Natural killer cell (primary cell): Measurements from ENCODE around the gene SLC6A8. TPM values are rescaled to one million over a fixed set of nuclear protein-coding genes. Genes with fewer than 3 reads are reported as not detected.

Experiments
- ATAC-seq, 3 donors: fragments of 150-1000 bp in 2 of 3; fragments of 200-7000 bp in 1 of 3; cut with Tn5 transposase; 1 replicate in 1 of 3; 2 replicates in 2 of 3; pipeline ENCODE4 v1.10.0; 2021; ENCODE audit warnings: mild to moderate bottlenecking in 2 of 3, moderate library complexity in 2 of 3
- DNase-seq, 2 donors: peaks; one replicate each; pipeline versions ENCODE4 v3.0.0 to v3.0.0-alpha.2; 2013 to 2021; ENCODE audit warnings: mixed read lengths in 1 of 2
- H3K27ac ChIP-seq: one replicate; pipeline ENCODE4 v1.5.1; 2013; ENCODE audit warnings: mild to moderate bottlenecking, low read length
- H3K27me3 ChIP-seq: one replicate; pipeline ENCODE4 v1.6.1; 2013; ENCODE audit warnings: low read length; ENCODE audit not compliant: control insufficient read depth, insufficient read depth
- H3K36me3 ChIP-seq: one replicate; pipeline ENCODE4 v1.6.1; 2013; ENCODE audit warnings: low read length; ENCODE audit not compliant: control insufficient read depth, insufficient read depth
- H3K4me1 ChIP-seq: one replicate; pipeline ENCODE4 v1.6.1; 2013; ENCODE audit warnings: low read length; ENCODE audit not compliant: control insufficient read depth, insufficient read depth
- H3K4me3 ChIP-seq: one replicate; pipeline ENCODE4 v1.5.1; 2013; ENCODE audit warnings: low read length
- H3K9me3 ChIP-seq: one replicate; pipeline ENCODE4 v1.6.1; 2013; ENCODE audit warnings: low read length; ENCODE audit not compliant: control insufficient read depth, insufficient read depth
- H3K27ac Mint-ChIP-seq, 2 donors: one replicate each; pipeline ENCODE4 v1.8.0; 2022; ENCODE audit warnings: mild to moderate bottlenecking in 2 of 2, mixed read lengths in 2 of 2, moderate library complexity in 1 of 2
- H3K27me3 Mint-ChIP-seq, 2 donors: one replicate each; pipeline ENCODE4 v1.8.0; 2022; ENCODE audit warnings: low read depth in 2 of 2, mixed read lengths in 2 of 2
- H3K36me3 Mint-ChIP-seq: one replicate; pipeline ENCODE4 v1.8.0; 2022; ENCODE audit warnings: mixed read lengths
- H3K4me1 Mint-ChIP-seq, 2 donors: one replicate each; pipeline ENCODE4 v1.8.0; 2022; ENCODE audit warnings: mixed read lengths in 2 of 2
- H3K4me3 Mint-ChIP-seq: one replicate; pipeline ENCODE4 v1.8.0; 2022; ENCODE audit warnings: mild to moderate bottlenecking, moderate library complexity, mixed read lengths
- H3K9me3 Mint-ChIP-seq, 2 donors: one replicate each; pipeline ENCODE4 v1.8.0; 2022; ENCODE audit warnings: mixed read lengths in 2 of 2
- whole genome bisulfite sequencing: methylation state at CpG from one replicate; pipeline ENCODE4 v1.1.7; 2013; ENCODE audit warnings: missing lambda C conversion rate; ENCODE audit not compliant: insufficient coverage; 5-methylcytosine and 5-hydroxymethylcytosine counted together
- intact Hi-C: fragments of 100-400 bp; cut with micrococcal nuclease; formaldehyde crosslinking; loops from one replicate; pipeline ENCODE4 v1.14.2; 2022
- total RNA-seq, 4 donors: library from RNA; stranded (reverse); fragments of 120-200 nt in 1 of 4; gene quantifications; one replicate each; pipeline versions ENCODE4 v1.2.3 to v1.2.4, GENCODE V29; 2013 to 2022
- TF ChIP-seq, protein P1 (sequence below): fragments of 200-600 bp; IDR thresholded peaks from one replicate; pipeline ENCODE4 v1.8.0; 2022; ENCODE audit warnings: antibody characterized with exemption

The SLC6A8 gene
- total RNA-seq, 3 donors from 2014 or later (not counting 1 experiment from before 2014, with no cell fraction given) = 0.77 to 2.5 (median 1.4) TPM

DNA sequence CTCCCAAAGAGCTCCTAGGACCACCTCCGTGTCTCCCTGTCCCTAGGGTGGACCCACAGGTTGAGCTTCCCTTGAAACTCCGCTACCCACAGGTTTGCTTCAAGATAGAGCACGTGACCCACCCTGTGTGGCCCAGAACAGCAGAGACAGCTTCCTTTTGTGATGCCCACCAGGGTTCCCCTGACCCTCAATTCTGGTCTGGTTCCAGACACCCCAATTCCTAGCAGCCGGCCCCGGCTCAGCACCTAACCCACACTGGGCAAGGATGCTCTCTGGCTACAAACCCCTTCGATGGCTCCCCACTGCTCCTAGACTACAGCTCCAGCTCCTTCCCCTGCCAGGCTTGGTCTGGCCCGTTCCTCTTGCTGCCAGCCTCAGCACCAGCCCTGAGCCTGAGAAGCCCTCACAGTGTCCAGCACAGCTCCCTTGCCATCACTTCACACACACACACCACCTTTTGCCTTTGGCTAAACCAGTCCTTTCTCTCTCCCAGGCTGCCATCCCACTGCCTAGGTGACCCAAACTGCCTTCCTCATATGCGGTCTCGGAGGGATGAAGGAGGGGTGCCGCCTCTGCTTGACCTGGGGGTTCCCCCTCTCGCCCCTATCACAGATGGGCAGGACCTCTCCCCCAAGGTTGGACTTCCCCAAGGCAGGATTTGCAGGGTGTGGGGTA lies 20.3 kb upstream of the SLC6A8 start:
- intact Hi-C loops = loop anchor here (5.0 kb wide), 2 partner anchors 130 to 725 kb away; no protein-coding TSS in a partner anchor
- H3K4me3 ChIP-seq = no peak overlapping the region

GRCh38 chrX:153667956-153668396 lies 19.8 kb upstream of the SLC6A8 start:
- ATAC-seq (peak; percentile 81 to 96 (median 86)), DNase-seq (peak; percentile 65 to 84)
- H3K4me3 ChIP-seq = no peak overlapping the region
- H3K27me3 ChIP-seq = no peaks in the 10 kb centered on the region
- no peaks in the 10 kb centered on the region for H3K36me3 ChIP-seq
- TF ChIP-seq, protein P1, sequence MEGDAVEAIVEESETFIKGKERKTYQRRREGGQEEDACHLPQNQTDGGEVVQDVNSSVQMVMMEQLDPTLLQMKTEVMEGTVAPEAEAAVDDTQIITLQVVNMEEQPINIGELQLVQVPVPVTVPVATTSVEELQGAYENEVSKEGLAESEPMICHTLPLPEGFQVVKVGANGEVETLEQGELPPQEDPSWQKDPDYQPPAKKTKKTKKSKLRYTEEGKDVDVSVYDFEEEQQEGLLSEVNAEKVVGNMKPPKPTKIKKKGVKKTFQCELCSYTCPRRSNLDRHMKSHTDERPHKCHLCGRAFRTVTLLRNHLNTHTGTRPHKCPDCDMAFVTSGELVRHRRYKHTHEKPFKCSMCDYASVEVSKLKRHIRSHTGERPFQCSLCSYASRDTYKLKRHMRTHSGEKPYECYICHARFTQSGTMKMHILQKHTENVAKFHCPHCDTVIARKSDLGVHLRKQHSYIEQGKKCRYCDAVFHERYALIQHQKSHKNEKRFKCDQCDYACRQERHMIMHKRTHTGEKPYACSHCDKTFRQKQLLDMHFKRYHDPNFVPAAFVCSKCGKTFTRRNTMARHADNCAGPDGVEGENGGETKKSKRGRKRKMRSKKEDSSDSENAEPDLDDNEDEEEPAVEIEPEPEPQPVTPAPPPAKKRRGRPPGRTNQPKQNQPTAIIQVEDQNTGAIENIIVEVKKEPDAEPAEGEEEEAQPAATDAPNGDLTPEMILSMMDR = peak; percentile 50
- peak overlapping the region in 1 of 2 donors; percentile 29 for H3K27ac Mint-ChIP-seq
- WGBS = 23% methylated on average over 14 of the region's 14 CpGs
- no peaks in the 10 kb centered on the region for H3K9me3 ChIP-seq
- H3K27me3 Mint-ChIP-seq = peaks cover 11 to 15% of the 10 kb centered on the region in 2 donors
- H3K27ac ChIP-seq = no peak overlapping the region
- no peaks in the 10 kb centered on the region for H3K36me3 Mint-ChIP-seq
- peaks cover 7 to 12% of the 10 kb centered on the region in 2 donors for H3K4me1 Mint-ChIP-seq
- H3K9me3 Mint-ChIP-seq = no peaks in the 10 kb centered on the region
- intact Hi-C loops = loop anchor here (2.0 to 5.0 kb wide), 4 partner anchors 113 to 726 kb away; no protein-coding TSS in a partner anchor
- H3K4me3 Mint-ChIP-seq = peak overlapping the region; percentile 49
- peaks cover 7% of the 10 kb centered on the region for H3K4me1 ChIP-seq

More for the DNA sequence above, 20.3 kb upstream of the SLC6A8 start:
- H3K27ac ChIP-seq = no peak overlapping the region
- peaks cover 14 to 17% of the 10 kb centered on the region in 2 donors for H3K27me3 Mint-ChIP-seq
- peak in 1 of 3 donors; percentile 32 for ATAC-seq
- H3K36me3 Mint-ChIP-seq = no peaks in the 10 kb centered on the region
- peaks cover 8% of the 10 kb centered on the region for H3K4me1 ChIP-seq
- peak overlapping the region; percentile 49 for H3K4me3 Mint-ChIP-seq
- H3K9me3 Mint-ChIP-seq = no peaks in the 10 kb centered on the region
- H3K36me3 ChIP-seq = no peaks in the 10 kb centered on the region
- no peak for DNase-seq
- peak overlapping the region in 1 of 2 donors; percentile 29 for H3K27ac Mint-ChIP-seq
- H3K27me3 ChIP-seq = no peaks in the 10 kb centered on the region
- 80% methylated on average over 10 of the region's 11 CpGs for whole genome bisulfite sequencing
- H3K4me1 Mint-ChIP-seq = peaks cover 7 to 9% of the 10 kb centered on the region in 2 donors
- H3K9me3 ChIP-seq = no peaks in the 10 kb centered on the region
- TF ChIP-seq, protein P1 = no peak

DNA sequence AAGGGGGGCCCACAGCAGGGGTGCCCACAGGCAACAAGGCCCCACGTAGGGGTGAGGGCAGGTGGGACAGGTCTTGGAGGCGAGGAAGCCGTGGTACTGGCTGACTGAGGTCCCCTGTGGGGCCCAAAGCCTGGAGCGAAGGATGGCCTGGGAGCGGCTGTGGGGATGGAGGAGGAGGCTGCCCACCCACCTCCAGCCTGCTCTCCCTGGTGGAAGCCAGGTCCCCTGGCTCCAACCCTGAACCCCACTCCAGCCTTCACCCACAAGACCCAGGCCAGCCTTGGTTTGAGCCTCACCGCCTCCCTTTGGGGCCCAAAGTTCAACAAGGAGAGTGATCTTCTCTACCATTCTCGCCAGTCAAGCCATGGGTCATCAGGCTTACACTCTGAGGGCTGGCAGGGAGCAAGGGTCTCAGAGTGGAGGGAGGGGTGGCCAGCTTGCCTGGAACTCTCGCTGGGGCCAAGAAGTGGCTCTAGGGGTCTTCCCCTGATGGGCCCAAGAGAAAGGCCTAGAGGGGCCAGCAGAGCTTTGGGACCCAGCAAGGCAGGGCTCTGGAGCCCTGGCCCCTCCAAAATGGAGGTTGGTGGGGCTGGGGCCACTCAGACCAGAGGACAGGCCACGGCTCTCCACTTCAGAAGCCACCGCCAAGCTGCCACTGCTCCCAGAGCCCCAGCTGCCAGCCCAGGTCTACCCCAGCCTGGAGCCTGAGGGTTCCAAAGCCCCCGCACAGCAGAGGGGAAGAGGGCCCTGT lies 19.1 kb upstream of the SLC6A8 start:
- no peak overlapping the region for H3K4me3 ChIP-seq
- H3K9me3 ChIP-seq = no peaks in the 10 kb centered on the region
- Mint-ChIP-seq H3K36me3 (no peaks in the 10 kb centered on the region), H3K4me1 (peaks cover 7 to 13% of the 10 kb centered on the region in 2 donors), H3K27ac (no peak overlapping the region), H3K27me3 (peaks cover 11 to 18% of the 10 kb centered on the region in 2 donors), H3K4me3 (no peak overlapping the region), H3K9me3 (no peaks in the 10 kb centered on the region)
- no peaks in the 10 kb centered on the region for H3K27me3 ChIP-seq
- WGBS = 82% methylated on average over 6 of the region's 11 CpGs
- intact Hi-C loops = loop anchor here (2.0 to 5.0 kb wide), 4 partner anchors 114 to 726 kb away; no protein-coding TSS in a partner anchor
- no peak overlapping the region for H3K27ac ChIP-seq
- DNase-seq (no peak), ATAC-seq (no peak)
- TF ChIP-seq, protein P1 = no peak
- peaks cover 7% of the 10 kb centered on the region for H3K4me1 ChIP-seq
- H3K36me3 ChIP-seq = no peaks in the 10 kb centered on the region
